ENCODE data around the gene RARA.
"Not testable (repeated sequence)": the region's sequence is repeated elsewhere in the genome, so short reads cannot be mapped to it uniquely, and the experiment has no call there.

Gene RARA

DNA sequence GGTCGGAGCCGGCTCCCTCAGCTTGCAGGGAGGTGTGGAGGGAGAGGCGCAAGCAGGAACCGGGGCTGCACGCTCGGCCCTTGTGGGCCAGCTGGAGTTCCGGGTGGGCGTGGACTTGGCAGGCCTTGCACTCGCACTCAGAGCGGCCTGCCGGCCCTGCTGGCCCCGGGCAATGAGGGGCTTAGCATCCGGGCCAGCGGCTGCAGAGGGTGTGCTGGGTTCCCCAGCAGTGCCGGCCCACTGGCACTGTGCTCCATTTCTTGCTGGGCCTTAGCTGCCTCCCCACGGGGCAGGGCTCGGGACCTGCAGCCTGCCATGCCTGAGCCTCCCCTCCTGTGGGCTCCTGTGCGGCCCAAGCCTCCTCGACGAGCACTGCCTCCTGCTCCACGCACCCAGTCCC is 66.8 kb downstream of the RARA start:
- not testable (repeated sequence) for DNase-seq (ENCODE audit: low read depth in 3 of 3)

DNA sequence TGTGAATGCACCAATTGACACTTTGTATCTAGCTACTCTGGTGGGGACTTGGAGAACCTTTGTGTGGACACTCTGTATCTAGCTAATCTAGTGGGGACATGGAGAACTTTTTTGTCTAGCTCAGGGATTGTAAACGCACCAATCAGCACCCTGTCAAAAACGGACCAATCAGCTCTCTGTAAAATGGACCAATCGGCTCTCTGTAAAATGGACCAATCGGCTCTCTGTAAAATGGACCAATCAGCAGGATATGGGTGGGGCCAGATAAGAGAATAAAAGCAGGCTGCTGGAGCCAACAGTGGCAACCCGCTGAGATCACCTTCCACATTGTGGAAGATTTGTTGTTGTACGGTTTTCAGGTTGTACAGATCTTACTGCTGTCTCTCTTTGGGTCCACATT is 67.6 kb downstream of the RARA start:
- not testable (repeated sequence) for DNase-seq (ENCODE audit: low read depth in 3 of 3)

GRCh38 chr17:40377832-40378231 is 68.9 kb downstream of the RARA start:
- no peak for DNase-seq (ENCODE audit: low read depth in 3 of 3)

DNA sequence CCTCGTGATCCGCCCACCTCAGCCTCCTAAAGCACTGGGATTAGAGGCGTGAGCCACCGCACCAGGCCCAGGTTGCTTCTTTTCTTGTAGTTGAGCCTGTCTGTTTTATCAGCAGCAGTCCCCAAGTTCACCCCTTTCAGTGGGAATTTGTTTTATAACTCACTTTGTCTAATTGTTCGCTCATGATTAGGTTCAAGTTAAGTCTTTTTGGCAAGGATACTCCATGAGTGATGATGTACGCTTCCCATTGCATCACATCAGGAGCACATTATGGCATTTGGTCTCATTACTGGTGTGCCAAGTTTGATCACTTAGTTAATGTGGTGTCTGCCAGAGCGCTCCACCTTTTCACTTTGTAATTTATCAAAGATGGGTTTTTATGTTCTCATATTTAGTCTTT is 70.0 kb downstream of the RARA start:
- no peak for DNase-seq (ENCODE audit: low read depth in 3 of 3)

DNA sequence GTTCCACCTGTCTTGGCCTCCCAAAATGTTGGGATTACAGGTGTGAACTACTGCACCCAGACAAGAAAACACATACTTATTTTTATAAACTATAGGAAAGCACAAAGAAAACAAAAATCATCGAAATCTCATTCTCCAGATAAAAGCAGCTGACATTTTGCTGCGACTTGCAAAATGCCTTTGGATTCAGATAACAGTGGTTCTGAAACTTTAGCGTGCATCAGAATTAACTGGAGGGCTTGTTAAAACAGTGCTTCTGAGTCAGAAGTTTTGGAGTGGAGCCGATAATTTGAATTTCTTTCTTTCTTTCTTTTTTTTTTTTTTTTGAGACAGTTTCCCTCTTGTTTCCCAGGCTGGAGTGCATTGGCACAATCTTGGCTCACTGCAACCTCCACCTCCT is 73.3 kb downstream of the RARA start:
- no peak for DNase-seq (ENCODE audit: low read depth in 3 of 3)

DNA sequence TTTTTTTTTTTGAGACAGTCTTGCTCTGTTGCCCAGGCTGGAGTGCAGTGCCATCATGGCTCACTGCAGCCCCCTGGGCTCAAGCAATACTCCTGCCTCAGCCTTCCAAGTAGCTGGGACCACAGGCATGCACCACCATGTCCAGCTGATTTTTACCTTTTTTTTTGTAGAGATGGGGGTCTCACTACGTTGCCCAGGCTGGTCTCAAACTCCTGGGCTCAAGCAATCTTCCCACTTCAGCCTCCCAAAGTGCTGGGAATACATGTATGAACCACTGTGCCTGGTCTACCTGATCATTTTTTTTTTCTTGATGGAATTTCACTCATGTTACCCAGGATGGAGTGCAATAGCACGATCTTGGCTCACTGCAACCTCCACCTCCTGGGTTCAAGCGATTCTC is 77.6 kb downstream of the RARA start:
- DNase-seq (ENCODE audit: low read depth in 3 of 3) = not testable (repeated sequence)

DNA sequence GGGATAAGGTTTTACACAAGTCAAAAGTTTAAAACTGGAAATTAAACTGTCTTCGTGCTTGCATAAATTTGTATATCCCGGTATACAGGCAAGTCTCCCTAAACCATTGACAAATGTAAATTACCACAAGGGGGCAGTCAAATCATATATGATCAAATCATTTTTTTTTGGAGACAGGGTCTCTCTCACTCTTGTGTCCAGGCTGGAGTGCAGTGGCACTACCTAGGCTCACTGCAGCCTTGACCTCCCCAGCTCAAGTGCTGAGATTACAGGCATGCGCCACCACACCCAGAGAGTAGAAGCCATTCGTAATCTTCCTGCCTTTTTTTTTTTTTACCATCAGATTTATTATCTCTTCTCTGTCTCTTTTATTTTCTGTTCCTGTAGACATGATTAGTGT is 90.2 kb downstream of the RARA start:
- no peak for DNase-seq (ENCODE audit: low read depth in 3 of 3)

GRCh38 chr17:40402668-40403067 is 93.7 kb downstream of the RARA start:
- DNase-seq (ENCODE audit: low read depth in 3 of 3) = no peak

DNA sequence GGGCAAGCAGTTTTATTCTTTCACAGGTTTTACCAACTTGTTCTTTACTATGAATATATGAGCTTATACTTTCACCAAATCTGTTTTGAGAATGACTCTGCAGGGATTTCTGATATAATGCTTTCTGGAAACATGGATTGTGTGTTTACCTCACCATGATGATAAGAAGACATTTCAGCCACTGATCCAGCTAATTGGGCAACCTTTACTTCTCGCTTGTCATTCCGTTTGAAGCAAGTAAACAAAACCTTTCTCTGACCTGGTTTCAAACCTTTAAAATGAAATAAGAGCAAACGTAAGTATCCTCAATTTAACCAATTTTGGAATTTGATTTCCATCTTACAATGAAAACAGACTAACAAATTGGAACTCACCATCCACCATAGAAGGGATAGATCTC is 95.0 kb downstream of the RARA start:
- no peak for DNase-seq (ENCODE audit: low read depth in 3 of 3)
